A673 (cell line): Measurements from ENCODE around the gene KPNA1.

Source experiments
- CTCF ChIP-seq: fragments of 300-800, 200-600 bp; sonication (generic); conservative IDR thresholded peaks from 2 replicates; pipeline ENCODE4 v1.5.1; 2017; ENCODE audit warnings: low read depth, mild to moderate bottlenecking, antibody characterized with exemption, low read length, moderate library complexity, mixed read lengths
- EZH2 ChIP-seq: fragments of 200-600 bp; sonication (generic); IDR thresholded peaks from 2 replicates; pipeline ENCODE4 v1.6.1; 2017; ENCODE audit warnings: borderline replicate concordance, low read depth, mild to moderate bottlenecking, mixed read lengths, antibody characterized with exemption, low read length; ENCODE audit not compliant: poor library complexity, severe bottlenecking

GRCh38 chr3:122410639-122411038 is 104.1 kb downstream of the KPNA1 start:
- TF ChIP-seq EZH2 (no peak), CTCF (no peak)
